HG03103 (cell line): Measurements from ENCODE around the gene VPS13C.

Source experiments
- ATAC-seq: cut with Tn5 transposase; IDR thresholded peaks from one replicate; pipeline ENCODE4 v1.9.1; 2021; ENCODE audit warnings: low read depth; ENCODE audit not compliant: unreplicated experiment

VPS13C gene

GRCh38 chr15:61974118-61974517 is 86.1 kb downstream of the VPS13C start:
- no peak for ATAC-seq

- no peak for ATAC-seq
Observed at GRCh38 chr15:61951949-61952348, 108.3 kb downstream of the VPS13C start.

GRCh38 chr15:61946778-61947177 is 113.5 kb downstream of the VPS13C start:
- ATAC-seq, result no peak

GRCh38 chr15:61943992-61944391 is 116.3 kb downstream of the VPS13C start:
- ATAC-seq, result no peak

GRCh38 chr15:61938249-61938648 is 122.0 kb downstream of the VPS13C start:
- ATAC-seq, result no peak

- ATAC-seq, result no peak
Observed at GRCh38 chr15:61936528-61937195, 123.6 kb downstream of the VPS13C start.

- no peak for ATAC-seq
Observed at GRCh38 chr15:61935493-61935892, 124.8 kb downstream of the VPS13C start.

- no peak for ATAC-seq
Observed at GRCh38 chr15:61929452-61929851, 130.8 kb downstream of the VPS13C start.

- ATAC-seq, result no peak
Observed at GRCh38 chr15:61923173-61923572, 137.1 kb downstream of the VPS13C start.

- no peak for ATAC-seq
Observed at GRCh38 chr15:61921093-61921492, 139.2 kb downstream of the VPS13C start.

GRCh38 chr15:61917457-61917856 is 142.8 kb downstream of the VPS13C start:
- ATAC-seq, result no peak

- no peak for ATAC-seq
Observed at GRCh38 chr15:61916104-61916503, 144.1 kb downstream of the VPS13C start.

GRCh38 chr15:61915640-61916039 is 144.6 kb downstream of the VPS13C start:
- ATAC-seq, result no peak

GRCh38 chr15:61910839-61911369 is 149.3 kb downstream of the VPS13C start:
- ATAC-seq, result no peak

- no peak for ATAC-seq
Observed at GRCh38 chr15:61908241-61908640, 152.0 kb downstream of the VPS13C start.

GRCh38 chr15:61907753-61908086 is 152.5 kb downstream of the VPS13C start:
- no peak for ATAC-seq

- ATAC-seq, result no peak
Observed at GRCh38 chr15:61906961-61907752, 153.1 kb downstream of the VPS13C start.

GRCh38 chr15:61893146-61893545 is 167.1 kb downstream of the VPS13C start:
- ATAC-seq, result no peak

GRCh38 chr15:61892140-61892539 is 168.1 kb downstream of the VPS13C start:
- no peak for ATAC-seq

- no peak for ATAC-seq
Observed at GRCh38 chr15:61890106-61890505, 170.1 kb downstream of the VPS13C start.

GRCh38 chr15:61889706-61890105 is 170.5 kb downstream of the VPS13C start:
- ATAC-seq, result no peak
